Measurements from ENCODE around the gene BOK.
A peak's percentile ranks its signal among the peaks of the same experiment; 100 is the strongest.

Gene BOK

DNA sequence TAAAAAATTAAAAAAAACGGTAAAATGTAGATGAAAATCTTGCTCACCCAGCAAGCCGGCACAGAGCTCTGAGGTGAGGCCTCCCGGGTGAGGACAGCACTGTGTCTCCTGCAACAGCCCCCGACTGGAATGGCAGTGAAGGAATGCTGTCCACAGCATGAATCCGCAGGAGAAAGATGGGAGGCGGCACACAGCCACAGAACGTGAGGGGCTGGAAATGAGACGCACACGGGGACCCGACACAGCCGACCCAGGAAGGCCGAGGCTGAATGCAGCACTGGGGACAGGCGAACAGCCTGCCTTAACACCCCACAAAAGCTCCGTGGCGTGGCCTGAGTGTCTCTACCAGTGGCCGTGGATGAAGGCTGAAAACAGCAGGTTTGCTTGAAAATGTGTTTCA is 34.7 kb downstream of the BOK start:
- Histone ChIP-seq H3K4me3 (no peak overlapping the region), H3K9me3 (peaks cover 0 to 5% (median 2%) of the 10 kb centered on the region in 3 donors), H3K27ac (no peak overlapping the region), H3K4me1 (no peaks in the 10 kb centered on the region), H3K36me3 (peaks cover 23 to 68% (median 38%) of the 10 kb centered on the region in 3 donors), H3K27me3 (no peaks in the 10 kb centered on the region)
- no peak for DNase-seq
- intact Hi-C loops (cut with DNase I; ENCODE audit: low total_unique reads) = no loop called here
- TF ChIP-seq, protein P1, sequence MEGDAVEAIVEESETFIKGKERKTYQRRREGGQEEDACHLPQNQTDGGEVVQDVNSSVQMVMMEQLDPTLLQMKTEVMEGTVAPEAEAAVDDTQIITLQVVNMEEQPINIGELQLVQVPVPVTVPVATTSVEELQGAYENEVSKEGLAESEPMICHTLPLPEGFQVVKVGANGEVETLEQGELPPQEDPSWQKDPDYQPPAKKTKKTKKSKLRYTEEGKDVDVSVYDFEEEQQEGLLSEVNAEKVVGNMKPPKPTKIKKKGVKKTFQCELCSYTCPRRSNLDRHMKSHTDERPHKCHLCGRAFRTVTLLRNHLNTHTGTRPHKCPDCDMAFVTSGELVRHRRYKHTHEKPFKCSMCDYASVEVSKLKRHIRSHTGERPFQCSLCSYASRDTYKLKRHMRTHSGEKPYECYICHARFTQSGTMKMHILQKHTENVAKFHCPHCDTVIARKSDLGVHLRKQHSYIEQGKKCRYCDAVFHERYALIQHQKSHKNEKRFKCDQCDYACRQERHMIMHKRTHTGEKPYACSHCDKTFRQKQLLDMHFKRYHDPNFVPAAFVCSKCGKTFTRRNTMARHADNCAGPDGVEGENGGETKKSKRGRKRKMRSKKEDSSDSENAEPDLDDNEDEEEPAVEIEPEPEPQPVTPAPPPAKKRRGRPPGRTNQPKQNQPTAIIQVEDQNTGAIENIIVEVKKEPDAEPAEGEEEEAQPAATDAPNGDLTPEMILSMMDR (IDR thresholded peaks at IDR 0.05) = no peak

DNA sequence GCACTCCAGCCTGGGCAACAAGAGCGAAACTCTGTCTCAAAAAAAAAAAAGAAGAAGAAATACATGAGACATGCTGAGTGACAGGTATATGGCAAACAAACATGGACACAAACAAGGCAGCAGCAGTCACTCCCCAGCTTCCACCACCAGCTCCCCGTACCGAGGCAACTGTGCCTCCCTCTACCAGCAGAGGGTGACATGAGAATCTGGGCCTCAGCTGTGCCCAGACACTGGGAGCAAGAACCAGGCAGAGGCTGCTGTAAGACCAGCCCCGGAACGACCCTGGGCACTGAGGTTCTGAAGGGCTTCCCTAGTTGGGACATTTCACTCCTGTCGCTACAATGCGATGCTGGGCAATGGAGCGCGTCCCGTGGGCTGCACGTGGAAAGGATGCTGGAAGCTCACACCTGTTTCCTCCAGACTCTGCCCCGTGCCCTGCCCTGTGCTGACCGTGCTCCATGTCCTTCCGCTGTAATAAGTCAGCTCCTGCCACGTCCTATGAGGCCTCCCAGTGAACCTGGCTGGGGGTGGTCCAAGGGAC is 37.1 kb downstream of the BOK start:
- TF ChIP-seq, protein P1 (IDR thresholded peaks at IDR 0.05) = no peak
- Histone ChIP-seq H3K27me3 (no peaks in the 10 kb centered on the region), H3K4me1 (no peaks in the 10 kb centered on the region), H3K4me3 (no peak overlapping the region), H3K27ac (no peak overlapping the region), H3K9me3 (no peaks in the 10 kb centered on the region), H3K36me3 (peaks cover 34 to 78% (median 46%) of the 10 kb centered on the region in 3 donors)
- intact Hi-C loops (cut with DNase I; ENCODE audit: low total_unique reads) = no loop called here
- peak in 1 of 2 donors; percentile 31 for DNase-seq

DNA sequence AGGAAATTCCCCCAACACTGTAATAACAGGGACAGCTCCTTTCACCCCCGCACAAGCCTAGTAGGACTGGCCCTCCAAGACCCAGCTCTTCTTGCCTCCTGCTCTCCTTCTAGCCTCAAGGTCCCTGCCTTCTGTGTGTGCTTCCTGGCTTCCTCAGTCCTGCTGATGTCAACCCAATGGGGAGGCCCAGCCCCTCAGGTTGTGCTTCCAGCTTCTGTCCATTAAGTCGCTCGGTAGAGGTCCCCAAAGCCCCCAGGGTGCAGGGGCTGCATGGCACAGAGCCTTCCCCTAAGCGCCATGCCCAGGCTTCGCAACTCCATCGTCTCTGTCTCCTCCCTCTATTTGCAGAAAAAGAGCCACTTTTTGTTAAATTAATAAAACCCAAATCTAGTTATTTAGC is 39.0 kb downstream of the BOK start:
- TF ChIP-seq, protein P1 (IDR thresholded peaks at IDR 0.05) = no peak
- no peaks in the 10 kb centered on the region for H3K4me1 ChIP-seq
- H3K4me3 ChIP-seq = no peak overlapping the region
- no peaks in the 10 kb centered on the region for H3K27me3 ChIP-seq
- peaks cover 36 to 88% (median 54%) of the 10 kb centered on the region in 3 donors for H3K36me3 ChIP-seq
- no peaks in the 10 kb centered on the region for H3K9me3 ChIP-seq
- H3K27ac ChIP-seq = no peak overlapping the region
- peak in 1 of 2 donors; percentile 34 for DNase-seq
- intact Hi-C loops (cut with DNase I; ENCODE audit: low total_unique reads) = no loop called here

DNA sequence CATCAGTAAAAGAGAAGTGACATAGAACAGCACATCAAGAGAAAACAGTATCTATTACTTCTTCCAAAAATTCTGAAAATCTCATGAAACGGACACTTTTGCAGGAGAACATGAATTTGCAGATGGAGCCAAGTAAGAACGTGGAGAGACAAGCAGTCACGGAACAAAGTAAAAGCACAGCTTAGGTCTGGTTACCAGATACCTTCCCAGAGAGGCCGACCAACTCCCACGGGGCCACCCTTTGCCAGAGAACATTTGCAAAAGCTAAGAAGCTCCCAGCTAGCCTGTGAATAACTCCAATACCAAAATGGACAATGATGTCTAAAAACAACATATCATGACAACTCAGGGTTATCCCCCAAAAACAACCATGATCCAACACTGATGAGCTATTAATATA is 39.5 kb downstream of the BOK start:
- no peaks in the 10 kb centered on the region for H3K9me3 ChIP-seq
- no peaks in the 10 kb centered on the region for H3K27me3 ChIP-seq
- H3K27ac ChIP-seq = no peak overlapping the region
- intact Hi-C loops (cut with DNase I; ENCODE audit: low total_unique reads) = no loop called here
- H3K4me3 ChIP-seq = no peak overlapping the region
- H3K36me3 ChIP-seq = peaks cover 38 to 88% (median 54%) of the 10 kb centered on the region in 3 donors
- DNase-seq = peak in 1 of 2 donors; percentile 29
- no peaks in the 10 kb centered on the region for H3K4me1 ChIP-seq
- TF ChIP-seq, protein P1 (IDR thresholded peaks at IDR 0.05) = no peak

DNA sequence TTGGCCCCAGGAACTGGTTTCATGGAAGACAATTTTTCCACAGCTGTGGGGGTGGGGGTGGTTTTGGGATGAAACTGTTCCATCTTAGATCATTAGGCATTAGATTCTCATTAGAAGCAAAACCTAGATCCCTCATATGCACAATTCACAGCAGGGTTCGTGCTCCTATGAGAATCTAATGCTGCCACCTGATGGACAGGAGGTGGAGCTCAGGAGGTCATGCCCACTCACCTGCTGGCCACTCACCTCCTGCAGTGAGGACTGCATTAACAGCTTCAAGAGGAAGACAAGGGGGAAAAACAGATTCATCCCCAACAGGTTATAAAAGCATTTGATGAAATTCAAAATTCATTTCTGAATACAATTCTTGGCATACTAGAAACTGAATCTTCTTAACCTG is 39.9 kb downstream of the BOK start:
- no peaks in the 10 kb centered on the region for H3K27me3 ChIP-seq
- peaks cover 34 to 88% (median 52%) of the 10 kb centered on the region in 3 donors for H3K36me3 ChIP-seq
- TF ChIP-seq, protein P1 (IDR thresholded peaks at IDR 0.05) = no peak
- DNase-seq = no peak
- H3K4me3 ChIP-seq = no peak overlapping the region
- no peaks in the 10 kb centered on the region for H3K9me3 ChIP-seq
- no peaks in the 10 kb centered on the region for H3K4me1 ChIP-seq
- intact Hi-C loops (cut with DNase I; ENCODE audit: low total_unique reads) = no loop called here
- H3K27ac ChIP-seq = no peak overlapping the region

DNA sequence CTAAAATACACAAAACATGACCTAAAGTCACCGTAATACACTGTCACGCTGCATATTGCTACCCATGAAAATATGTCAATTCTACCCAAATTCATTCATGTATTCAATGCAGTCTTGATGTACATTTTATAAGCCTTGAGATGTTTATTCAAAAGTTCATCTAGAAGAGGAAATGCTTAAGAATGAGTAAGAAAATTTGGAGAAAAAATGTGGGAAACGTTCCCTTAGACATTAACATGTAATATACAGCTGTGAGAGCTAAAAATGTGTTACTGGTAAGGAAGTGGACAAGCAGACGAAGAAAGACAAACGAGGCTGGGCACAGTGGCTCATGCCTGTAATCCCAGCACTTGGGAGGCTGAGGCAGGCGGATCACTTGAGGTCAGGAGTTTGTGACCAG is 41.1 kb downstream of the BOK start:
- Histone ChIP-seq H3K4me3 (no peak overlapping the region), H3K27ac (no peak overlapping the region), H3K27me3 (no peaks in the 10 kb centered on the region), H3K4me1 (no peaks in the 10 kb centered on the region), H3K36me3 (peaks cover 26 to 85% (median 55%) of the 10 kb centered on the region in 3 donors), H3K9me3 (no peaks in the 10 kb centered on the region)
- no peak for DNase-seq
- intact Hi-C loops (cut with DNase I; ENCODE audit: low total_unique reads) = no loop called here
- TF ChIP-seq, protein P1 (IDR thresholded peaks at IDR 0.05) = no peak

Measured in tibial artery (tissue), 4 donors.